D721Med (cell line): Measurements from ENCODE around the gene HSD17B1.

Experiments
- DNase-seq: peaks from one replicate; pipeline ENCODE4 v3.0.0; 2011; ENCODE audit warnings: low spot score; ENCODE audit not compliant: insufficient read length
- FAIRE-seq: peaks from 2 replicates; lab custom pipeline; 2011; peaks lifted over from hg19 to GRCh38; lab: Jason Lieb, UNC
- CTCF ChIP-seq: IDR thresholded peaks from 2 replicates; pipeline ENCODE4 v1.5.1; 2012; ENCODE audit warnings: mild to moderate bottlenecking, control low read depth; ENCODE audit not compliant: insufficient read depth; ENCODE audit errors: missing control alignments

The HSD17B1 gene

GRCh38 chr17:42590886-42591285 is 38.2 kb downstream of the HSD17B1 start:
- no peak for FAIRE-seq
- no peak for DNase-seq
- no peak for TF ChIP-seq CTCF

- no peak for DNase-seq
- no peak for FAIRE-seq
- no peak for TF ChIP-seq CTCF
These were observed 38.7 kb downstream of the HSD17B1 start for GRCh38 chr17:42591411-42591810.

- no peak for TF ChIP-seq CTCF
- no peak for FAIRE-seq
- DNase-seq, result no peak
These were observed 43.7 kb downstream of the HSD17B1 start for GRCh38 chr17:42596386-42596785.

- FAIRE-seq (no peak), DNase-seq (no peak)
- TF ChIP-seq CTCF, result no peak
These were observed 46.2 kb downstream of the HSD17B1 start for GRCh38 chr17:42598905-42599304.

- no peak for TF ChIP-seq CTCF
- DNase-seq (no peak), FAIRE-seq (no peak)
These were observed 50.6 kb downstream of the HSD17B1 start for GRCh38 chr17:42603318-42603717.
